Smooth muscle cell (in vitro differentiated cells): Measurements from ENCODE around the gene SIRPB2. TPM values are rescaled to one million over a fixed set of nuclear protein-coding genes. Genes with fewer than 3 reads are reported as not detected.

ENCODE experiments used
- DNase-seq: peaks from one replicate; lab custom pipeline; 2025; ENCODE audit not compliant: unreplicated experiment; lab: John Stamatoyannopoulos, UW
- H2AFZ ChIP-seq: fragments of 200-600 bp; sonication (generic); 2 replicates; pipeline ENCODE4 v1.6.0; 2016; ENCODE audit warnings: antibody characterized with exemption, low read depth, mild to moderate bottlenecking
- H3F3A ChIP-seq: fragments of 200-600 bp; sonication (generic); 2 replicates; pipeline ENCODE4 v1.6.0; 2017; ENCODE audit warnings: antibody characterized with exemption, low read depth
- H3K27ac ChIP-seq: fragments of 200-600 bp; sonication (generic); 2 replicates; pipeline ENCODE4 v1.5.1; 2016; ENCODE audit warnings: low read depth, mild to moderate bottlenecking
- H3K27me3 ChIP-seq: fragments of 200-600 bp; sonication (generic); 2 replicates; pipeline ENCODE4 v1.6.1; 2016; ENCODE audit warnings: low read depth, mild to moderate bottlenecking
- H3K36me3 ChIP-seq: fragments of 200-600 bp; sonication (generic); 2 replicates; pipeline ENCODE4 v1.5.1; 2016; ENCODE audit warnings: low read depth
- H3K4me1 ChIP-seq: fragments of 200-600 bp; sonication (generic); 2 replicates; pipeline ENCODE4 v1.5.1; 2016; ENCODE audit warnings: low read depth
- H3K4me2 ChIP-seq: fragments of 200-600 bp; sonication (generic); 2 replicates; pipeline ENCODE4 v1.6.0; 2016; ENCODE audit warnings: mild to moderate bottlenecking
- H3K4me3 ChIP-seq: fragments of 200-600 bp; sonication (generic); 2 replicates; pipeline ENCODE4 v1.5.1; 2016; ENCODE audit warnings: mild to moderate bottlenecking
- H3K79me2 ChIP-seq: fragments of 200-600 bp; sonication (generic); 2 replicates; pipeline ENCODE4 v1.6.0; 2016; ENCODE audit warnings: low read depth, mild to moderate bottlenecking
- H3K9ac ChIP-seq: fragments of 200-600 bp; sonication (generic); 2 replicates; pipeline ENCODE4 v1.6.0; 2016; ENCODE audit warnings: low read depth
- H3K9me3 ChIP-seq: fragments of 200-600 bp; sonication (generic); replicated peaks from 2 replicates; pipeline ENCODE4 v1.5.1; 2016; ENCODE audit warnings: low read depth
- H4K20me1 ChIP-seq: fragments of 200-600 bp; sonication (generic); 2 replicates; pipeline ENCODE4 v1.6.0; 2016; ENCODE audit warnings: low read depth
- WGBS: methylation state at CpG from one replicate; pipeline ENCODE4 v1.1.7; 2016; ENCODE audit warnings: low lambda C conversion rate; 5-methylcytosine and 5-hydroxymethylcytosine counted together
- polyA plus RNA-seq: library from polyadenylated mRNA; unstranded; fragments of >200 nt; fragmentation: Nextera tagmentation; extraction: Ambion mirVana; gene quantifications from 2 replicates; pipeline ENCODE4 v1.2.1, GENCODE V29; 2016
- total RNA-seq: library from RNA; depleted of rRNA; stranded (reverse); fragments of >200 nt; gene quantifications from 2 replicates; pipeline ENCODE4 v1.2.3, GENCODE V29; 2014
- TF ChIP-seq, protein P1 (sequence below): fragments of 200-600 bp; sonication (generic); IDR thresholded peaks from 2 replicates; pipeline ENCODE4 v1.5.1; 2017; ENCODE audit warnings: borderline replicate concordance, mild to moderate bottlenecking, antibody characterized with exemption; ENCODE audit not compliant: insufficient read depth, poor library complexity, severe bottlenecking

Gene SIRPB2
- total and polyA plus RNA-seq, 2 experiments from 2014 or later: not detected

- no peak overlapping the region for H2AFZ ChIP-seq
- no peaks in the 10 kb centered on the region for H3F3A ChIP-seq
- H3K4me1 ChIP-seq: no peaks in the 10 kb centered on the region
- H3K9me3 ChIP-seq: no peaks in the 10 kb centered on the region
- H4K20me1 ChIP-seq: no peaks in the 10 kb centered on the region
- no peaks in the 10 kb centered on the region for H3K27me3 ChIP-seq
- H3K4me3 ChIP-seq: no peak overlapping the region
- TF ChIP-seq, protein P1, sequence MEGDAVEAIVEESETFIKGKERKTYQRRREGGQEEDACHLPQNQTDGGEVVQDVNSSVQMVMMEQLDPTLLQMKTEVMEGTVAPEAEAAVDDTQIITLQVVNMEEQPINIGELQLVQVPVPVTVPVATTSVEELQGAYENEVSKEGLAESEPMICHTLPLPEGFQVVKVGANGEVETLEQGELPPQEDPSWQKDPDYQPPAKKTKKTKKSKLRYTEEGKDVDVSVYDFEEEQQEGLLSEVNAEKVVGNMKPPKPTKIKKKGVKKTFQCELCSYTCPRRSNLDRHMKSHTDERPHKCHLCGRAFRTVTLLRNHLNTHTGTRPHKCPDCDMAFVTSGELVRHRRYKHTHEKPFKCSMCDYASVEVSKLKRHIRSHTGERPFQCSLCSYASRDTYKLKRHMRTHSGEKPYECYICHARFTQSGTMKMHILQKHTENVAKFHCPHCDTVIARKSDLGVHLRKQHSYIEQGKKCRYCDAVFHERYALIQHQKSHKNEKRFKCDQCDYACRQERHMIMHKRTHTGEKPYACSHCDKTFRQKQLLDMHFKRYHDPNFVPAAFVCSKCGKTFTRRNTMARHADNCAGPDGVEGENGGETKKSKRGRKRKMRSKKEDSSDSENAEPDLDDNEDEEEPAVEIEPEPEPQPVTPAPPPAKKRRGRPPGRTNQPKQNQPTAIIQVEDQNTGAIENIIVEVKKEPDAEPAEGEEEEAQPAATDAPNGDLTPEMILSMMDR: no peak
- H3K27ac ChIP-seq: no peak overlapping the region
- H3K4me2 ChIP-seq: no peak overlapping the region
- H3K9ac ChIP-seq: no peak overlapping the region
- DNase-seq: no peak
- H3K36me3 ChIP-seq: peaks cover 58% of the 10 kb centered on the region
- no peaks in the 10 kb centered on the region for H3K79me2 ChIP-seq
Observed at GRCh38 chr20:1450926-1451491, 40.2 kb downstream of the SIRPB2 start.

DNA sequence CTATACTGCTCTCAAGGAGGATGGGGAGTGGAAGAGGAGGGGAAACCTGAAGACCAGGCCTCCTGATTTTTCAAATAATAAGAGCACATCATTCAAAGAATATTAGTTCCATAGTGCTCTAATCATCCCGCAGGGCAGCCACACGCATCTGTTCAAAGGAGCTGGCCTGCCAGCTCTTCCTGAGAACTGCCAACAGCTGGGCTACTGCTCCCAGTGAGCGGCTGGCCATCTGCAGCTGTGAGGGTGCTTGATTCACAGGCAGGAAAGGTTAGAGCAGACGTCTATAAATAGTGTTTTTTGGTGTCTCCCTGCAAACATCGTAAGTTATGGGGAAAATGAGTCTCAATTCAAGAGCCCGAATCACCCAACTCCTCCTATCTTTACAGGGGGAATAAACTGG is 41.9 kb downstream of the SIRPB2 start:
- TF ChIP-seq, protein P1: no peak
- Histone ChIP-seq H3K4me2 (no peak overlapping the region), H3K9me3 (no peaks in the 10 kb centered on the region), H4K20me1 (no peaks in the 10 kb centered on the region), H3K4me1 (no peaks in the 10 kb centered on the region), H3K36me3 (peaks cover 58% of the 10 kb centered on the region), H3K79me2 (no peaks in the 10 kb centered on the region), H3K9ac (no peak overlapping the region), H3K27me3 (no peaks in the 10 kb centered on the region), H2AFZ (no peak overlapping the region), H3K27ac (no peak overlapping the region), H3K4me3 (no peak overlapping the region), H3F3A (no peaks in the 10 kb centered on the region)
- WGBS: 96% methylated on average over 6 of the region's 6 CpGs
- no peak for DNase-seq

GRCh38 chr20:1448081-1448620 is 43.1 kb downstream of the SIRPB2 start:
- 97% methylated on average over 4 of the region's 4 CpGs for WGBS
- Histone ChIP-seq H4K20me1 (no peaks in the 10 kb centered on the region), H3K27ac (no peak overlapping the region), H3K27me3 (no peaks in the 10 kb centered on the region), H3K9me3 (no peaks in the 10 kb centered on the region), H3K4me3 (no peak overlapping the region), H3K79me2 (no peaks in the 10 kb centered on the region), H3K36me3 (peaks cover 47% of the 10 kb centered on the region), H3K9ac (no peak overlapping the region), H3K4me1 (no peaks in the 10 kb centered on the region), H2AFZ (no peak overlapping the region), H3K4me2 (no peak overlapping the region), H3F3A (no peaks in the 10 kb centered on the region)
- TF ChIP-seq, protein P1: no peak
- no peak for DNase-seq

DNA sequence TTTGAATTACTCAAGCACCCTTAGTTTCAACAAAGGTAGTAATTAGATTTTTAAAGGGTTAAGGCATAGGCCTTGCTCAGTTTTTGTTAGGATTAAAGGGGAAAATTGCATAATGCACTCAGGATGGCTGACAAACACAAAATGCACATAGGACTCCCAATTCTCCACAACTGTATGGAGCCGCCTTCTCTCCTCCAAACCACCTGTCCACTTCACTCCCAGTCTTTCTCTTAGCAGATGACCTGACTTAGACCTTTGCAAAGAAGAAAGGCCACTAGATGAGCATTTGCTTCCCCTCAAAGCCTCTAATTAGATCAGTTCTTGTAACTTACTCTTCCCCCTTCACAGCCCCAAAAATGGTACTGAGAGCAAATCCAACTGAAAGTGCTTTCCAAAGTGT is 44.7 kb downstream of the SIRPB2 start:
- Histone ChIP-seq H3K27ac (no peak overlapping the region), H2AFZ (no peak overlapping the region), H3K36me3 (peaks cover 31% of the 10 kb centered on the region)

More for the DNA sequence above, 44.7 kb downstream of the SIRPB2 start:
- DNase-seq: no peak
- TF ChIP-seq, protein P1: no peak
- Histone ChIP-seq H3K4me3 (no peak overlapping the region), H3K9ac (no peak overlapping the region), H3K4me1 (no peaks in the 10 kb centered on the region), H3K79me2 (no peaks in the 10 kb centered on the region), H3K9me3 (no peaks in the 10 kb centered on the region), H3F3A (no peaks in the 10 kb centered on the region), H3K4me2 (no peak overlapping the region), H4K20me1 (no peaks in the 10 kb centered on the region), H3K27me3 (no peaks in the 10 kb centered on the region)
- 95% methylated on average over 1 of the region's 1 CpG for WGBS
